Tibial nerve (tissue), 4 donors: ENCODE results near the gene GDF3.

Source experiments
- CTCF ChIP-seq, 5 experiments: fragments of 200-600 bp in 3 of 5; fragments of 450-650 bp in 2 of 5; sonication (generic) in 3 of 5; IDR thresholded peaks; one replicate each; pipeline ENCODE4 v1.5.1; 2016 to 2019; ENCODE audit warnings: antibody characterized with exemption in 5 of 5, mild to moderate bottlenecking in 3 of 5, moderate library complexity in 2 of 5
- EP300 ChIP-seq, 2 donors: sonication (generic); formaldehyde crosslinking; IDR thresholded peaks; one replicate each; pipeline ENCODE4 v1.6.1; 2017; ENCODE audit warnings: antibody characterized with exemption in 2 of 2, mild to moderate bottlenecking in 1 of 2

DNA sequence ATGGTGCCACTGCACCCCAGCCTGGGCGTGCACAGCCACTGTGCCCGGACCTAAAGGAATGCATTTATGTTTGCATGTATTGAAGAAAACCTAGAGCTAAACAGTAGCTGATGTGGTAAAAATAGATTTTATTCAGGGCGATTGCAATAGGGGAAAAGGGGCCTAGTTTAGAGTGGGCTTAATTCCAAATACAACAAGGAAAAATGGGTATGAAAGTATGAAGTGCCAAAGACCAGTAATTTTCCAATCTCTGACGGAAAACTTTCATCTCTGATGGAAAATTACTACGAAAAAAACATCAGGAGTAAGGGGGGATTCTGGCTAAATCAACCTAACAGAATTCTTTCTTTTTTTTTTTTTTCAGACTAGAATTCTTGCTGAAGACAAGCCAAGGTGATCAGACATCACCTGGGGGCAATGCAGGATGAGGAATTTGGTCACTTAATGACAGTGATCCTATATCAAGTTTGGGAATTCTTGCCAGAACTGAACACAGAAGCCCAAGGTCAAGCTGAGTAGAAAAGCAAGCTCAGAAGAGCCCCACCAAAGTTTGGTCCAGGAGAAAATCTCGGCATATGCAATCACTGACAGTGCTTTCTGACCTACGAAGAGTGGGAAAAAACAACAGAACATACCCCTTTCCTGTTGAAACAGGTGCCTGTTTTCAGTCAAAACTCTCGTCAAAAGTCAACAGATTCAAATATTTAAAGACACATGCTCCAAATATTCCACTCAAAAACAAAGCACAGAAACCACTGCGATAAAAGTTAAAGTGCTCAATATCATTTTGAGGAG lies 16.1 kb downstream of the GDF3 start:
- TF ChIP-seq EP300 (IDR thresholded peaks at IDR 0.05) (no peak), CTCF (IDR thresholded peaks at IDR 0.05) (no peak)
